GM12891 (cell line): Measurements from ENCODE around the gene UBE2K.

ENCODE experiments used
- DNase-seq: peaks from one replicate; pipeline ENCODE4 v3.0.0; 2011; ENCODE audit warnings: low spot score; ENCODE audit not compliant: insufficient read length
- FAIRE-seq: peaks from 2 replicates; lab custom pipeline; 2011; peaks lifted over from hg19 to GRCh38; lab: Jason Lieb, UNC
- PAX5 ChIP-seq: IDR thresholded peaks from 2 replicates; pipeline ENCODE4 v1.6.1; 2011; ENCODE audit warnings: low read length, moderate library complexity, mild to moderate bottlenecking; ENCODE audit not compliant: insufficient read depth, severe bottlenecking
- POLR2A ChIP-seq: IDR thresholded peaks from 2 replicates; pipeline ENCODE4 v1.6.1; 2011; ENCODE audit warnings: low read depth, low read length, control low read depth
- POLR2AphosphoS5 ChIP-seq: IDR thresholded peaks from 2 replicates; pipeline ENCODE4 v1.6.1; 2011; ENCODE audit warnings: low read depth, low read length, control low read depth
- POU2F2 ChIP-seq: IDR thresholded peaks from 2 replicates; pipeline ENCODE4 v1.6.1; 2011; ENCODE audit warnings: low read depth, mild to moderate bottlenecking, control low read depth, low read length, moderate library complexity
- SPI1 ChIP-seq: IDR thresholded peaks from 2 replicates; pipeline ENCODE4 v1.6.1; 2011; ENCODE audit warnings: low read depth, low read length, control low read depth
- TAF1 ChIP-seq: IDR thresholded peaks from 2 replicates; pipeline ENCODE4 v1.6.1; 2011; ENCODE audit warnings: low read depth, low read length, control low read depth

The UBE2K gene

DNA sequence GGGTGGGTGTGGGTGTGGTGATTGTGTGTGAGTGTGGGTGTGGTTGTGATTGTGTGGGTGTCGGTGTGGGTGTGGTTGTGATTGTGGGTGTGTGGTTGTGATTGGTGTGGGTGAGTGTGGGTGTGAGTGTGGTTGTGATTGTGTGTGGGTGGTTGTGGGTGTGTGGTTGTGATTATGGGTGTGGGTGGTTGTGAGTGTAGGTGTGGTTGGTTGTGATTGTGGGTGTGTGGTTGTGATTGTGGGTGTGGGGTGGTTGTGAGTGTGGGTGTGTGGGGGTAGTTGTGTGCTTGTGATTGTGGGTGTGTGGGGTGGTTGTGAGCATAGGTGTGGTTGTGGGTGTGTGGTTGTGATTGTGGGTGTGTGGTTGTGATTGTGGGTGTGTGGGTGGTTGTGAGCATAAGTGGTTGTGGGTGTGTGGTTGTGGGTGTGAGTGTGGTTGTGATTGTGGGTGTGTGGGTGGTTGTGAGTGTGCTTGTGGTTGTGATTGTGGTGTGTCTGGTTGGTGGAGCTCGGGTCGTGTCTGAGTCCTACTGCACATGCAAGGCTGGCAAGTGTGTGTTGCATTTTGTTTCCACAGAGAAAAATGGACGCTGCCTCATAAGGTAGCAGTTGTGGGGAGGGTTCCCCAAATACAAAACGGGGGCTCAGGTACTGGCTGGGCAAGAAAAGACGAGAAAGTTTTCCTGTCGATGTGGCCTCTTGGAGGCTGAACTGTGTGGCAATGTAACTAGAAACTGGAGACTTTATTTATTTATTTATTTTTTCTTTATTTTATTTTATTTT, 116.7 kb downstream of the UBE2K start:
- DNase-seq (no peak), FAIRE-seq (no peak)
- TF ChIP-seq SPI1 (no peak), POLR2A (no peak), TAF1 (no peak), PAX5 (no peak), POLR2AphosphoS5 (no peak), POU2F2 (no peak)

DNA sequence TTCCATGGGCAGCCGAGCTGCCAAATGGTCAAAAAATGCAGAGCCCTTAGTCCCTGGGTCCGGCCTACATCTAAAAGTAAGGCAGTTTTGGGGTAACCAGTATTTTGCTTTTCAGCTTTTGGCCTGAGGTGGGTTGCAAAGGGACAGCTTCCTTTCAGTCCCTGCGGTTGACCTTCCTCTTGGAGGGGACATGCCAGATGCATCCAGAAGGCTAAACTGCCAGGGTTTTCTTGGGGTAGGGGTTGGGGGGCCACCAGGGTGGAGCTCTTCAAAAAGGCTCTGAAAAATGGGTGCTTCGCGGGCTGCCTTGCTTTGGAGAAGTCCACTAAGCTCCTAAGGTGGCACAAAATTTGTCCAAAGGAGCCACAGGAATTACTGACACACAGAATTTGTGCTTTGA, 120.7 kb downstream of the UBE2K start:
- no peak for FAIRE-seq
- DNase-seq: no peak
- TF ChIP-seq PAX5 (no peak), SPI1 (no peak), POU2F2 (no peak), TAF1 (no peak), POLR2AphosphoS5 (no peak), POLR2A (no peak)

DNA sequence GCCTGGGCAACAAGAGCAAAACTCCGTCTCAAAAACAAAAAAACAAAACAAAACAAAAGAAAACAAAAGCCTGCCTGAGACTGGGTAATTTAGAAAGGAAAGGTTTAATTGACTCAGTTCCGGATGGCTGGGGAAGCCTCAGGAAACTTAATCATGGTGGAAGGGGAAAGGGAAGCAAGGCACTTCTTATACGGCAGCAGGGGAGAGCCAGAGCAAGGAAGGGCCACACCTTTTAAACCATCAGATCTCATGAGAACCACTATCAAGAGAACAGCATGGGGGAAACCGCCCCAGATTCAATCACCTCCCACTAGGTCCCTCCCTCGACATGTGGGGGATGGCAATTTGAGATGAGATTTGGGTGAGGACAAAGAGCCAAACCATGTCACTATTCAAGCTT, 122.2 kb downstream of the UBE2K start:
- TF ChIP-seq POLR2AphosphoS5 (no peak), POLR2A (no peak), SPI1 (no peak), TAF1 (no peak), POU2F2 (no peak), PAX5 (no peak)
- DNase-seq: no peak
- no peak for FAIRE-seq

DNA sequence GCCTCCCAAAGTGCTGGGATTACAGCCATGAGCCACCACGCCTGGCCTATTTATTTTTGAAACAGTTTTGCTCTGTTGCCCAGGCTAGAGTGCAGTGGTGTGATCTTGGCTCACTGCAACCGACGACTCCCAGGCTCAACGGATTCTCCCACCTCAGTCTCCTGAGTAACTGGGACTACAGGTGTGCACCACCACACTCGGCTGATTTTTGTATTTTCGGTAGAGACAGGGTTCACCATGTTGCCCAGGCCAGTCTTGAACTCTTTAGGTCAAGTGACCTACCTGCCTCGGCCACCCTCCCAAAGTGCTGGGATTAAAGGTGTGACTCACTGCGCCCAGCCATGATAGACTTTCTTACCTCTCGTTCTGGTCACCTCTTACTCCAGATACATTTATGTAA, 124.0 kb downstream of the UBE2K start:
- TF ChIP-seq POLR2A: no peak
- TF ChIP-seq SPI1: no peak
- TF ChIP-seq POU2F2: no peak
- no peak for TF ChIP-seq PAX5
- TF ChIP-seq POLR2AphosphoS5: no peak
- TF ChIP-seq TAF1: no peak
- no peak for DNase-seq
- no peak for FAIRE-seq

DNA sequence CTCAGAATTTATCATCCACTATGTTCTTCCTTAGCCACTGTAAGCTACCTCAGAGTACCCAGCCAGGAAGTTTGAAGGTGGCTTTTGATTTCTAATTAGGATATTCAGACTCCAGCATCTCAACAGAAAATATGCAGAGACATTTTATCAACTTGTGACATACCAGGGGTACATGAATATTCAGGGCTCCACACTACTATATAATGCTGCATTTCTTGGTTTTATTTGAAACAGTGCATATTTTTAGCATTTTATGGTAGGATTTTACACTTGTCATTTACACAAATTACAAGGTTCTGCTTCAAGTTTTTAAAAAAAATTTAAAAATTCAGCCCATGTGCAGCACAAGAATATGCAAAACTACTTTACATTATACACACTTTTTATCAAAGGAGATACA, 124.7 kb downstream of the UBE2K start:
- FAIRE-seq: no peak
- TF ChIP-seq POLR2AphosphoS5: no peak
- TF ChIP-seq PAX5: no peak
- TF ChIP-seq TAF1: no peak
- no peak for TF ChIP-seq POLR2A
- TF ChIP-seq SPI1: no peak
- TF ChIP-seq POU2F2: no peak
- no peak for DNase-seq

DNA sequence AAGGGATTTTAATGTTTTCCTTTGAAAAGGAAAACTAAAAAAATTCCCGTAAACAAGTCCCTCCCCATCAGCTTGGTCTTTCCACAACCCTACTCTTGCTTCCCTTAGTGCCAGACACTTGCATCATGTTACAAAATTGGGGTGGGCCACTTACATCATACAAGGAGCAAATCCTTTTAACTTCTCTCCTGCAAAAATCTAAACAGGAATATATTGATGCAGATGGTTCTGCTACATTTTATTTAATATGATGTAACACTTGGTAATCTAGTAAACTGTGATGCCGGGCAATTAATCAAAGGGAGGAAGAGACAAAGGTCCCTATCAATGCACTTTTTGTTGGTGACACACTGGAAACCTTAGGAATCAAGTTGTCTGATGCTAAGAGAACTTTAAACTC, 125.3 kb downstream of the UBE2K start:
- no peak for TF ChIP-seq PAX5
- no peak for TF ChIP-seq POLR2AphosphoS5
- TF ChIP-seq POLR2A: no peak
- TF ChIP-seq TAF1: no peak
- TF ChIP-seq SPI1: no peak
- TF ChIP-seq POU2F2: no peak
- FAIRE-seq: no peak
- no peak for DNase-seq

DNA sequence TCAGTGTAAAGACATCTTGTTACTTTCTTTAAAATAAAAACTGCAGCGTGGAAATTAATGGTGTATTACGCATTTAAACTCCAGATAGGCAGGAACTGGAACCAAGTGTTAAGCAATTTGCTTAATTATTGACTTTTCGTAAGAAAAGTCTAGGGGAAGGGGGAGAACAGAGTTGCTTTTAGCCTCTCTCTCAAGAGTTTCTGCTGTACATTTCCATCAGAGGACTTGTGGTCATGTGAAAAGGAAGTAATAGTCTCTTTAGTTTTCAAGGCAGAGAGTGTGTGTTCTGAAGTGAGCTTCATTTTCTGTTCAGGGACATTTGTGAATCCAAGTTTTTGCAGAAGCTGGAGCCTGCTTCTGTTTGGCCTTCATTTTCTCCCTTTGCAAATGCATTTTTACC, 127.2 kb downstream of the UBE2K start:
- DNase-seq: no peak
- FAIRE-seq: peak; percentile 9
- TF ChIP-seq POLR2A: no peak
- no peak for TF ChIP-seq POLR2AphosphoS5
- no peak for TF ChIP-seq TAF1
- TF ChIP-seq PAX5: no peak
- no peak for TF ChIP-seq POU2F2
- TF ChIP-seq SPI1: no peak

DNA sequence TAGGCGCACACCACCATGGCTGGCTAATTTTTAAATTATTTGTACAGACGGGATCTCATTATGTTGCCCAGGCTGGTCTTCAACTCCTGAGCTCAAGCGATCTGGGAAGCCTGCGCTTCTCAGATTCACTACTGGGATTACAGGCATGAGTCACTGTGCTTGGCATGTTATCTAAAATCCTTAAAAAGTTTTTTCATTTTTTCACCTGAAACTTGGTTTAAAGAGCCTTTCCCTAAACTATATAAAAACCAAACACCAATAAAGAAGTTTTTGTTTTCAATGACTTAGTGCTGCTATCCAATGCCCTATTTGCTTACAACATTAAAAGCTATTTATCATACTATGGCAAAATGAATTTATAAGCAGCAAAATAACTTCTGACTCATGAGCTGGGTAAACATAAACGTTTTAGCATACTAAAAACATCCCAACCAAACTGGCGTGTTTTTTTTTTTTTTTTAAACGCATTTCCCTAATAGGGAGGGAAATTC, 127.8 kb downstream of the UBE2K start:
- FAIRE-seq (no peak), DNase-seq (no peak)
- TF ChIP-seq TAF1: no peak
- no peak for TF ChIP-seq SPI1
